Glomerular visceral epithelial cell (primary cell): ENCODE results near the gene RRP15.
A peak's percentile ranks its signal among the peaks of the same experiment; 100 is the strongest.

Experiments used
- DNase-seq: peaks from one replicate; pipeline ENCODE4 v3.0.0-alpha.2; 2016; ENCODE audit errors: extremely low spot score

Gene RRP15

GRCh38 chr1:218339267-218339831, 54.3 kb downstream of the RRP15 start:
- peak; percentile 42 for DNase-seq

DNA sequence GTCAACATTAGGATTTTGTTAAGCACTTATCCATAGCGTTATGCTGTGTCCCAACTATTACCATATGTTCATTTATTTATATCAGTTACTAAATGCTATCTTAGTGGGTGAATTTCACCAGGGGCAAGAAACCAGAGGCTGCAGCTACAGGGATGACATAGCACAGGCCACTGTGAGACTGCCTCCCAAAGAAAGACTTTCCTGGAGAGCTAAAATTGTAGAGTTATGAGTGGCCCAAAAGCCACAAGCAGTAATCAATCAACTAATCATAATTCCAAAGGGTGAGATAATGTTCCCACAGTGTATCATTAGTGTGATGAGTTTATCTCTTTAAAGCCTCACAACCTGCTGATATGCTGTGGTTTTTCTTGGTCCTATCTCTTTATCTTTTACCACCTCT, 56.2 kb downstream of the RRP15 start:
- no peak for DNase-seq

- DNase-seq = no peak
Observed at GRCh38 chr1:218342091-218342490, 57.0 kb downstream of the RRP15 start.

DNA sequence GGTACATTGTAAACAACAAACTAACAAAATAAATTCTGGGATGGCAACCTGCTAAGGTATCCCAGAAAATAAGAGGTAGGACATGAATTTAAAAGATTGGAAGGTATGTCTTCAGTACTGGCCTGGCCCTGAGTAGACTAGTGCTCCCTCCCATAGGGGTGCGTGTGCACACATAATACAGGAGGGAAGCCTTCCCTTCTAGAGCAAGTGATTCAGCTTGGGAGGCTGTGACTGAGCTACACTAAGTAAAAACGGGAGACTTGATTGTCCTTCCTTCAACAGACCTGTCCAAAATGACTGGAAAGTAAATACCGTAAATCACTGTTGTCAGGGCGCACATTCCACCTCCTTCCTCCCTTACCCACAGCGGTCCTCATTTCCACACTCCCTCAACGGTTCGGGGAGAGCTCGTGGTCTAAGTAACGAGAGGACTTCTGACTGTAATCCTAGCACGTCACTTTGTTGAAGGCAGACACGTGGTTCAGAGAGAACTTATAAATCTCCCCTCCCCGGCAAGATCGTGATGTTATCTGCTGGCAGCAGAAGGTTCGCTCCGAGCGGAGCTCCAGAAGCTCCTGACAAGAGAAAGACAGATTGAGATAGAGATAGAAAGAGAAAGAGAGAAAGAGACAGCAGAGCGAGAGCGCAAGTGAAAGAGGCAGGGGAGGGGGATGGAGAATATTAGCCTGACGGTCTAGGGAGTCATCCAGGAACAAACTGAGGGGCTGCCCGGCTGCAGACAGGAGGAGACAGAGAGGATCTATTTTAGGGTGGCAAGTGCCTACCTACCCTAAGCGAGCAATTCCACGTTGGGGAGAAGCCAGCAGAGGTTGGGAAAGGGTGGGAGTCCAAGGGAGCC, 60.0 kb downstream of the RRP15 start, which contains the start of gene TGFB2:
Gene TGFB2, plus strand, starts transcription at position 523 of the 859 bp plus-strand sequence. CDS start 1,366 bp downstream, outside the sequence.
- peak; percentile 90 for DNase-seq

DNA sequence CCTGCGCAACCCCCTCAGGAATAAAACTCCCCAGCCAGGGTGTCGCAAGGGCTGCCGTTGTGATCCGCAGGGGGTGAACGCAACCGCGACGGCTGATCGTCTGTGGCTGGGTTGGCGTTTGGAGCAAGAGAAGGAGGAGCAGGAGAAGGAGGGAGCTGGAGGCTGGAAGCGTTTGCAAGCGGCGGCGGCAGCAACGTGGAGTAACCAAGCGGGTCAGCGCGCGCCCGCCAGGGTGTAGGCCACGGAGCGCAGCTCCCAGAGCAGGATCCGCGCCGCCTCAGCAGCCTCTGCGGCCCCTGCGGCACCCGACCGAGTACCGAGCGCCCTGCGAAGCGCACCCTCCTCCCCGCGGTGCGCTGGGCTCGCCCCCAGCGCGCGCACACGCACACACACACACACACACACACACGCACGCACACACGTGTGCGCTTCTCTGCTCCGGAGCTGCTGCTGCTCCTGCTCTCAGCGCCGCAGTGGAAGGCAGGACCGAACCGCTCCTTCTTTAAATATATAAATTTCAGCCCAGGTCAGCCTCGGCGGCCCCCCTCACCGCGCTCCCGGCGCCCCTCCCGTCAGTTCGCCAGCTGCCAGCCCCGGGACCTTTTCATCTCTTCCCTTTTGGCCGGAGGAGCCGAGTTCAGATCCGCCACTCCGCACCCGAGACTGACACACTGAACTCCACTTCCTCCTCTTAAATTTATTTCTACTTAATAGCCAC, 60.7 kb downstream of the RRP15 start:
- peak; percentile 82 for DNase-seq

- DNase-seq = peak; percentile 59
Observed at GRCh38 chr1:218346391-218347204, 61.5 kb downstream of the RRP15 start.

DNA sequence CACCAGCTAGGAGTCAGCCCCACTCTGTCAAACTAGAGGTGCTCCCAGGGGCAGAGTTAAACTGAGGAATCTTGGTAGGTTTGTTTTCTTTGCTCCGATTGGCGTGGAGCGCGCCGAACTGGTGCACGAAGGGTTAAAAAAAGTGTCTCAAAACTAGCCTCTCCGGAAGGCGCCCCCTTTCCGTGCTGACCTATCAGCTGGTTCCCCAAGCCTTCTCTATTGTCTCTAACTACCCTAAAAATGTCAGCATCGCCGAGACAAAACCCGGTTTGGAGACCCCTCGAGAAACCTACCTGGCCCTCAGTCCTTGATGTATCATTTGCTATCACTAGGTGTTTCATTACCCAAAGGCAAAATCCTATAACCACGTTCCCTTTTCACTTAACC, 62.2 kb downstream of the RRP15 start:
- peak; percentile 58 for DNase-seq

DNA sequence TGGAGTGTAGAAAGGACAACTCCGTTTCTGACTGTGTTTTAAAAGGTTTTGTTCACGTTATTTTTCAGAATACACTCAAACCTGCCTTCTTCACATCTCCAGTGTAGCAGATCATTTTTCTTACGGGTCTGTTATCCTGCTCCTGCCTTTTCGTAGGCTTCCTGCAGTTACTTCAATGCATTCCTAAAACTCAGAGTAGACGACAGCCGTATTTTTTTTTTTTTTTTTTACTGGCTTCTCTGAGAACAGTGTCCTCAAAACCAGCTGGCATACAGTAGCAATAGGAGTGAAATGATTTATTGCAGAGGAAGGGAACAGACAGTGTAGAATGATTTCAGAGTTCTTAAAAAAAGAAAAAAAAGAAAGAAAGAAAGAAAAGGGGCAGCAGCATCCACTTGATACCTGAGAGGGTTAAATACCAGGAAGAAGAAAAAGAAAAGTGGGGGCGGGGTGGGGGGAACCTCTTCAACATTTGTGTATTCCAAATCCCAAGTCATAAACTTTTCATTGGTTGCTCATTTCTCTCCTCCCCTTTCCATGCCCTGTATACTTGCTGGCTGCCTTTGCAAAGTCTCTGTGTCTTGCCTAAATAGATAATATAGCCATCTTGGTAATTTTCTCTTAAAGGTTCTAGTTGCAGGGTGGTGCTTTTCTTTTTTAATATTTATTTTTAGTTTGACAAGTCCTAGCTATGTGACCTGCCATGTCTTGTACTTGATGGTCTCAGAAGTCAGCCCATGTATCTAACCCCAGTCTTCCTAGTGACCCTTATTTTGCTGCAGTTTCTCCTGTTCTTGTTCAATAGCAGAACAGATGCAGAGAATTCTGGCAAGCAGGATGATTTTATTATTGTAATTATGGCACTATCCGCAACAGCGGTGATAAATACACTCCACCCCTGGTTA, 62.9 kb downstream of the RRP15 start:
- DNase-seq = peak; percentile 92

DNA sequence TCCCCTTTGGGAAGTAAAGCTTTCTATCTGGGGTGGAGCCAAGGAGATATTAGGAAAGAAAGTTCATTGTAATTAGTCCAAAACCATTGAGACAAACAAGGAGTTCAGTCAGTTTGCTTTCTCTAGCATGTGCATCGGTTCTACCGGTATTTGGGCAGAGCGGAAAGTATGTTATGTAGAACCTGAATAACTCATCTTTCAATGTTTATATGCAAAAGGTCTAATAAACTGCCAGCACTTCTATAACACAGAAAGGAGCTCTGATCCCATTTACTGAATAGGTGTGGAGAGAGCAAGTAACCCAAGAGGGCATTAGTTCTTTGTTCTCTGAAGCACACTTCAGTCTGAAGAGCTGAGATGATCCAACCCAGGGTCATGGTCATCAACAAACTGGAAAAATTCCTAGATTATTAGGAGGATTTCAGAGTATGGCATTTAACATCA, 63.6 kb downstream of the RRP15 start:
- DNase-seq = peak; percentile 29

- DNase-seq = no peak
Observed at GRCh38 chr1:218349348-218350034, 64.4 kb downstream of the RRP15 start.

DNA sequence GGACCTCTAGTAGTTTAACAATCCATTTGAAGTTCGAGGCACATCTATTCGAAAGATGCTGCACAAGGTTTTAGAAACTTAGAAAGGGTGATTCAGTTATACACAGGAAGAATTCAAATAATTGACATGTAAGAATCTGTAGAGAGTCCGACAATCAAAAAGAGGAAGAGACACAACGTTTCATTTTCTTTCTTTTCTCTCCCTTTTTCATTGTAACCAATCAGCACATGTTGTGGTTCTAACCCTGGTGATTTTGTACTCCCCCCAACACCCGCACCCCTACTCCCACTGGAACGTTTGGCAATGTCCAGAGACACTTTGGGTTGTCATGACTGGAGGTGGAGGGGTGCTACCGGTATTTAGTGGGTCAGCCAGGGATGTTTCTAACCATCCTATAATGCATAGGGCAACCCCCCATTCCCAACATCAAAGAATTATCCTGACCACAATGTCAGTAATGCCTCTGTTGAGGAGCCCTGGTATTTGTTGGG, 65.0 kb downstream of the RRP15 start:
- DNase-seq = peak; percentile 49

DNA sequence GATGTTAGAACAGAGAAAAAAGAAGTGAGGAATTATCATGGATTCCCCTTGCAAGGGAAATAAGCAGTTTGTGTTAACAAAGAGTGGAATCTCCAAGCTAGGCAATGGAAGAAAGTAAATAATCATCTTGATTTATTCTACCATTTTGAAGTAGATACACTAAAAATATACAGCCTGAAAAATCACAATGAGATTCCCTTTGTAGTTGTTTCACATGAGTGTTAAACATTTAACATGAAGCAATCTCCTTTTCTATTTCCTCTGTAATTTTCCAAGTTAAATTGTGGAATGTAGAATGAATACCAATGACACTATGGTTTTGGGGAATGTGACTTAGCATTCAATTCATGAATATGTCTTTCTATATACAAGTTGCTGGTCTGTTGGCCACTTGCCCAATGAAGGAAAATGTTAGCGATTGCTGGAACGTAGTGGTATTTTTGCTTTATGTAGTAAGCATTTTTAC, 65.7 kb downstream of the RRP15 start:
- DNase-seq = peak; percentile 68

GRCh38 chr1:218351391-218352074, 66.4 kb downstream of the RRP15 start:
- peak; percentile 54 for DNase-seq

GRCh38 chr1:218352075-218352438, 67.0 kb downstream of the RRP15 start:
- no peak for DNase-seq

DNA sequence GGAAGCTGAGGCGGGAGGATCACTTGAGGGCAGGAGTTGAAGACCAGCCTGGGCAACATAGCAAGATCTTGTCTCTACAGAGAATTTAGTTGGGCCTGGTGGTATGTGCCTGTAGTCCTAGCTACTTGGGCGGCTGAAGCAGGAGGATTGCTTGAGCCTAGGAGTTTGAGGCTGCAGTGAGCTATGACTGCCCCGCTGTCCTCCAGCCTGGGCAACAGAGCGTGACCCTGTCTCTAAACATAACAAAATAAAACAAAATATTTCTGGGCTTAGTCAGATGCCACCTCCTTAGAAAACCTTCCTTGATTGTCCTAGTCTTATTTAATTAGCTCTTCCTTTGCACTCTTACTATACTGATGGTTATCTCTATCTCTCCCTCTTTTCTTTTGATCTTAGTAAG, 68.6 kb downstream of the RRP15 start:
- peak; percentile 69 for DNase-seq

GRCh38 chr1:218355278-218355677, 70.2 kb downstream of the RRP15 start:
- no peak for DNase-seq

GRCh38 chr1:218357211-218357892, 72.3 kb downstream of the RRP15 start:
- no peak for DNase-seq

DNA sequence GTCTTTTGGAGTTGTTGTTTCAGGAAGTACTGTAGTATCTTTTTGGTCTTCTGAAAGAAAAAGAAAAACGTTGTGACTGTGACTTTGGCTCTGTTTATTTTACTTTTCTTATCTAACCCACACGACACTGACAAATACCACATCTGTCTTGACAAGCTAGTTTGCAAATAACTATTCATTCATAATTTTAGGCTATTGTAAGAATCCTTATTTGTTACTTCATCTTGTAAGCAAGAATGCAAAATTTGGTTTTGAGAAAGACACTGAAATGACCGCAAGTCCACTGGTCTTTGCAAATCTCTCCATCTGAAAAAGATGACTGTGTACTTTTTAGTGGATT, 72.8 kb downstream of the RRP15 start:
- no peak for DNase-seq
